ENCODE data around the gene GRIK4.

DNA sequence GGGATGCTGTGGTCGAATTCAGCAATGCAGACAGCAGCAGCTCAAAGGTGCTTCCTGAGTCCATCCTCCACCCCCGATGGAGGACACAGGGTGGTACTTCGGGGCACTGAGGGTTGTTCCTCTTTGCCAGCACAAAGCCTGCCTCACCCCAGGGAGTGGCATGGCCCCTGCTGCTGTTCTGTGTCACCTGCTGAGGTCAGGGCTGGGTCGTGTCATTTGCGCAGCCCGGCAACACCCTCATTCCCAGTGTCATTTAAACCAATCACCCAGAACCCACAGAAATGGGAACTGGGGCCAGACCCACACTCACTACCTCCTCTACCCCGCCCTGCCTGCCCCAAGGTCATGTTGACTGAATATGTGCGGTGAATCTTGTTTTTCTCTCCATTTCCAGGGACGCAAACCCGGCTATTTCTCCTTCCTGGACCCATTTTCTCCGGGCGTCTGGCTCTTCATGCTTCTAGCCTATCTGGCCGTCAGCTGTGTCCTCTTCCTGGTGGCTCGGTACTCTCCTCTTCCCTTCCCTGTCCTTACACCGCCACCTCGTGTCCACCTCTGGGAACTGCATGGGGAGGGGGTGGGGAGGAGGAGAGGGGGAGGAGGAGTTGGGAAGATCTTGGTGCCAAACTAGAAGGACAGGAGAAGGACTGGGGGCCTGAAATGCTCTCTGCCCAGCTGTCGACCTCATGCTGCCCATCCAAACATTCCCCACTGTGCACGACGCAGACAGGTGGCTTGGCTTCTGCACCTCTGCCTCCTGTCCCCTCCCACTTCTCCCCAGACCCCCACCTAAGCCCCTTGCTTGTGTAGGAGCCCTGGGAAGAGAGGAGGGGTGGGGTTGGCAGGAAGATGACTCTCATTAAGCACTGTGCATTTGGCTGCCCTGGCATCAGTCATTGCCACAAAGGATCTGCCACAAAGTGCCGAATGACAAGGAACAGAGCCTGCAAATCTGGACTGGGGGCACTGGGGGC, 441.2 kb downstream of the GRIK4 start:
- TF ChIP-seq EZH2 (IDR thresholded peaks at IDR 0.05; ENCODE audit: insufficient read depth, low read length): no peak
- TF ChIP-seq, protein P1, sequence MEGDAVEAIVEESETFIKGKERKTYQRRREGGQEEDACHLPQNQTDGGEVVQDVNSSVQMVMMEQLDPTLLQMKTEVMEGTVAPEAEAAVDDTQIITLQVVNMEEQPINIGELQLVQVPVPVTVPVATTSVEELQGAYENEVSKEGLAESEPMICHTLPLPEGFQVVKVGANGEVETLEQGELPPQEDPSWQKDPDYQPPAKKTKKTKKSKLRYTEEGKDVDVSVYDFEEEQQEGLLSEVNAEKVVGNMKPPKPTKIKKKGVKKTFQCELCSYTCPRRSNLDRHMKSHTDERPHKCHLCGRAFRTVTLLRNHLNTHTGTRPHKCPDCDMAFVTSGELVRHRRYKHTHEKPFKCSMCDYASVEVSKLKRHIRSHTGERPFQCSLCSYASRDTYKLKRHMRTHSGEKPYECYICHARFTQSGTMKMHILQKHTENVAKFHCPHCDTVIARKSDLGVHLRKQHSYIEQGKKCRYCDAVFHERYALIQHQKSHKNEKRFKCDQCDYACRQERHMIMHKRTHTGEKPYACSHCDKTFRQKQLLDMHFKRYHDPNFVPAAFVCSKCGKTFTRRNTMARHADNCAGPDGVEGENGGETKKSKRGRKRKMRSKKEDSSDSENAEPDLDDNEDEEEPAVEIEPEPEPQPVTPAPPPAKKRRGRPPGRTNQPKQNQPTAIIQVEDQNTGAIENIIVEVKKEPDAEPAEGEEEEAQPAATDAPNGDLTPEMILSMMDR (IDR thresholded peaks at IDR 0.05; ENCODE audit: insufficient read depth, low read depth, low read length): peak; percentile 53
